ENCODE results near the gene ITPK1. TPM values are rescaled to one million over a fixed set of nuclear protein-coding genes. Genes with fewer than 3 reads are reported as not detected.

The ITPK1 gene
- total and polyA plus RNA-seq, 2 donors (not counting 3 experiments of a cell fraction or from before 2014, with no cell fraction given), result 39.6 to 51.8 TPM

DNA sequence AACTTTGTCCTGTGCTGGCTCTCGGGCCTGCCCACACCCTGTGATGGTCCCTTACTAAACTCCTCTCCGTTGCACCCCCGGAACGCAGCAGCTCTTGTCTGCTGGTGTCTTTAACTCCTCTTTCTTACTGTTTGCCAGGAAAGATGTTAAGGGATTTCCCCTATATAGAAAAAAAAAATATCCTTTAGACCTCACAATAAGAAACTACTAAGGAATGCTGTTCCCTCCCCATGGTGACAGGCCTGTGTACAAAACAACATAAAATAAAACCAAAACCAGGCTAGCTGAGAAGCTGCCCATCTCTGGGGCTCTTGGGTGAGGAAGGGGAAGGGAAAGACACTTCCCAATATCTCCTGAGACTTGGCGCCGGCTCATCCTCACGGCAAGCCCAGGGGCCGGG is 97.4 kb downstream of the ITPK1 start:
- Histone ChIP-seq H4K20me1 (replicated peaks; ENCODE audit: control insufficient read depth, extremely low read depth, insufficient read depth, low read length) (no peaks in the 10 kb centered on the region), H3K9me3 (replicated peaks; ENCODE audit: control insufficient read depth, insufficient read depth, low read length) (no peaks in the 10 kb centered on the region), H3K9me1 (replicated peaks; ENCODE audit: control insufficient read depth, extremely low read depth, insufficient read depth, low read length) (no peaks in the 10 kb centered on the region), H3K27ac (ENCODE audit: insufficient read depth, low read depth, low read length) (no peak overlapping the region), H3K79me2 (ENCODE audit: control insufficient read depth, insufficient read depth, low read length) (no peaks in the 10 kb centered on the region), H3K4me2 (ENCODE audit: insufficient read depth, low read length) (no peak overlapping the region), H2AFZ (ENCODE audit: low read depth, low read length) (no peak overlapping the region), H3K36me3 (ENCODE audit: control insufficient read depth in 2 of 2, extremely low read depth in 1 of 2, insufficient read depth in 2 of 2, low read length in 2 of 2) (no peaks in the 10 kb centered on the region), H3K4me3 (replicated peaks in 1 of 3; ENCODE audit: insufficient read depth in 1 of 3, low read depth in 1 of 3, low read length in 3 of 3) (no peak overlapping the region), H3K9ac (replicated peaks; ENCODE audit: extremely low read depth, insufficient read depth, low read length) (no peak overlapping the region), H3K4me1 (ENCODE audit: control insufficient read depth, extremely low read depth, insufficient read depth, low read length) (no peaks in the 10 kb centered on the region), H3K27me3 (ENCODE audit: control insufficient read depth in 2 of 2, insufficient read depth in 2 of 2, low read length in 2 of 2) (no peaks in the 10 kb centered on the region)
- ChIA-PET CTCF (interaction anchor here (1.6 kb wide), 1 partner anchor 95 kb away, joined by 5 read pairs; no protein-coding TSS in a partner anchor), POLR2A (no interaction called here)
- DNase-seq (ENCODE audit: low read depth, low spot score), result no peak
- FAIRE-seq, result no peak
- dilution Hi-C loops (cut with MboI; ENCODE audit: extremely low pct_ligation_motif_present, low sequenced_read_pairs) (no loop called here), intact Hi-C loops (cut with micrococcal nuclease) (no loop called here)
- no TSS peak for BruUV-seq (replicated peaks)
- no peak for TF ChIP-seq POLR2AphosphoS5 (IDR thresholded peaks at IDR 0.05; ENCODE audit: insufficient read depth, low read depth, low read length)
- no peak for TF ChIP-seq FOS (IDR thresholded peaks at IDR 0.05; ENCODE audit: borderline replicate concordance, insufficient read depth, low read length)
- no peak for TF ChIP-seq MYC (IDR thresholded peaks at IDR 0.05; ENCODE audit: low read depth, low read length)
- TF ChIP-seq JUN (IDR thresholded peaks at IDR 0.05; ENCODE audit: borderline replicate concordance, insufficient read depth, insufficient read length, low read depth), result no peak
- TF ChIP-seq EZH2 (IDR thresholded peaks at IDR 0.05; ENCODE audit: borderline replicate concordance, low read depth, low read length, severe bottlenecking), result no peak
- TF ChIP-seq, protein P1, sequence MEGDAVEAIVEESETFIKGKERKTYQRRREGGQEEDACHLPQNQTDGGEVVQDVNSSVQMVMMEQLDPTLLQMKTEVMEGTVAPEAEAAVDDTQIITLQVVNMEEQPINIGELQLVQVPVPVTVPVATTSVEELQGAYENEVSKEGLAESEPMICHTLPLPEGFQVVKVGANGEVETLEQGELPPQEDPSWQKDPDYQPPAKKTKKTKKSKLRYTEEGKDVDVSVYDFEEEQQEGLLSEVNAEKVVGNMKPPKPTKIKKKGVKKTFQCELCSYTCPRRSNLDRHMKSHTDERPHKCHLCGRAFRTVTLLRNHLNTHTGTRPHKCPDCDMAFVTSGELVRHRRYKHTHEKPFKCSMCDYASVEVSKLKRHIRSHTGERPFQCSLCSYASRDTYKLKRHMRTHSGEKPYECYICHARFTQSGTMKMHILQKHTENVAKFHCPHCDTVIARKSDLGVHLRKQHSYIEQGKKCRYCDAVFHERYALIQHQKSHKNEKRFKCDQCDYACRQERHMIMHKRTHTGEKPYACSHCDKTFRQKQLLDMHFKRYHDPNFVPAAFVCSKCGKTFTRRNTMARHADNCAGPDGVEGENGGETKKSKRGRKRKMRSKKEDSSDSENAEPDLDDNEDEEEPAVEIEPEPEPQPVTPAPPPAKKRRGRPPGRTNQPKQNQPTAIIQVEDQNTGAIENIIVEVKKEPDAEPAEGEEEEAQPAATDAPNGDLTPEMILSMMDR (IDR thresholded peaks at IDR 0.05; ENCODE audit: extremely low read depth in 1 of 2, insufficient read depth in 1 of 2, low read depth in 1 of 2, low read length in 2 of 2), result no peak
- TF ChIP-seq, protein P2, sequence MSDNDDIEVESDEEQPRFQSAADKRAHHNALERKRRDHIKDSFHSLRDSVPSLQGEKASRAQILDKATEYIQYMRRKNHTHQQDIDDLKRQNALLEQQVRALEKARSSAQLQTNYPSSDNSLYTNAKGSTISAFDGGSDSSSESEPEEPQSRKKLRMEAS (IDR thresholded peaks at IDR 0.05; ENCODE audit: insufficient read depth, insufficient read length), result no peak
- no peak for TF ChIP-seq POLR2A (IDR thresholded peaks at IDR 0.05; ENCODE audit: low read depth, low read length)
- TF ChIP-seq GATA2 (IDR thresholded peaks at IDR 0.05; ENCODE audit: insufficient read depth, insufficient read length, low read depth, low read length), result no peak
